DMS 273 treated with DMSO at 0.1 percent for 48 hours (cell line): ENCODE measurements around the gene ZNF606.

Source experiments
- DNase-seq: peaks from one replicate; lab custom pipeline; 2025; lab: John Stamatoyannopoulos, UW

ZNF606 gene

DNA sequence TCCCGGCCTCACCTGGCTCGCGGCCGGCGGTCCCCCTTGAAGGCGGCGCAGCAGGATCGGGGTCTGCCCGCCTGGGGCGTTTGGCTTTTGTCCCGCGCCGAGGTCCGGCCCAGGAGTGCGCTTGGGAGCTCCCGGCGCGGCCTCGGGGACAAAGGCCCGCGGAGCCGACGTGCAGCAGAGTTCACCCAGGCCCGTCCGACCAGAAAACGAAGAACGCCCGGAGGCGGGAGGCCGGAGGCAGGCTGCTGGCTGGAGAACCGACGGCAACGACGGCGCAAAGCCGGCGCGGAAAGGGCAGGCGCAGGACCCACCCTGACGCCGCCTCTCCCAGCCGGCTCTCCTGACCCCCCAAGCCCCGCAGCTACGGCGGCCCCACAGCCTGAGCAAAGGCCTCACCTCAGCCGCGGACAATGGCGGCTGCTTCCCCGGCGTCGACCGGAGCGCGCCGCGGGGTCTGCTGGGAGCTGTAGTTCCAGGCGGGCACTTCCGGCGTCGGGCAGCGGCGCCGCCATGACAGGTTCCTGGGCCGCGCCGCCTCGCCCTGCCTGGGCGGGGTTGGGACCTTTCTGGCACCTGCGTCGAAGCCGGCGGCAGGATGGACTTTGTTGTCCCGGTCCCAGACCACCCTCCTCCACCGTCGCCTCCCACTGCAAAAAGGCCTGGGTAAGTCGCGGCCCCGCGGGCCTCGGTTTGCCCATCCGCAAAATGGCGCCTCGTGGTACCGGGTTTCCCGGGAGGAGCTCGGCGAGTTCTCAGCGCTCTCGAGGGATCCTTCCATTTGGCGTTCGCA, at the start of gene ZNF606:
TSS of gene ZNF606 (minus strand) at position 437 of the 790 bp plus-strand sequence. CDS start 1,501 bp downstream, outside the sequence.
- DNase-seq: peak; percentile 41

DNA sequence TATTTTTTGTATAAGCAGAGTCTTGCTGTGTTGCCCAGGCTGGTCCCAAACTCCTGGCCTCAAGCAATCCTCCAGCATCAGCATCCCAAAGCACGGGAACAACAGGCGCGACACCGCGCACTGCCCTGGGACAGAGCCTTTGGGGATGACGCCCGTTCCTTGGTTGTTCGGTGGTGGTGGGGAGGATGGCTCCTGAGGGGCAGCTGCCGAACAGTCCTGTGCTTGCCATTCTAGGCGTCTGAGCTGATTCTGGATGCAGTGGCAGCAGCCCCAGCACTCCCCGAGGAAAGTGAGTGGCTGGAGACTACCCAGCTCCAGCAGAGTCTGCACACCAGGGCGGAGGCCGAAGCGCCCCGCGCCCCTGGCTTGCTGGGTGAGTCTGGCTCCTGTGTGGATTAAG, 49.6 kb upstream of the ZNF606 start:
- no peak for DNase-seq

DNA sequence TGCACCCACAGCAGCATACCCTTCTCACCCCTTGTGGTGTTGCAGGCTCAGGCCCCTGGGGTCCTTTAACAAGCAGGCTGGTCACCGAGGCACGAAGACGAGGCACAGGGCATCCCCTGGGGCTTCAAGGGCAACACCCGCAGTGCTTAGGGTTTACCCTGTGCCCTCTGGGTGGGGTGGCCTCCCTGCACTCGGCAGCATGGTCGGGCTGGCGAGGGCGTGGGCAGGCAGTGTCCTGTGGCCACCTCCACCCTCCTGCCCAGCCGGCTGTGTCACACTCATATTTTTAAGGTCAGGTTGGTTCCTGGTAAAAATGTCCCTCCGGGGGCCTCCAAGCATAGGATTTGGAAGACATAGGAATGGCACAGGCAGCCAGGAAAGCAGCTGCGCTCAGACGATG, 45.1 kb upstream of the ZNF606 start:
- DNase-seq: no peak

DNA sequence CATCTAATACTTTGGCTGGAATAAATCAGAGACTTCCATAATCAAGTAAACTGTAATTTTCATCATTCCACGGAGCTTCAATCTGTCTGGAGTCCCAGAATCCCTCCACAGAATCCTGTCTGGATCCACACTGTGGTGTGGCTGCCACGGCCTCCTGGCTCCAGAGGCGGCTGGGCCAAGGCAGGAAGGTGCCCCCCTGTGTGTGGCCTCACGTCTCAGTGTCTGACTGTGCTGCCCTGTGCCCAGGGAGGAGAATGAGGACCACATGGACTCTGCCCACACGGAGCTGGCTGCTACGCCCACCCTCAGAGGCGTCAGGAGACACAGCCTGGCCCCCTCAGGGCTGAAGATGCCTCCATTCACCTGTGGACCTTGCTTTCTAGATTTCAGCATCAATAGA, 44.2 kb upstream of the ZNF606 start:
- DNase-seq: no peak

DNA sequence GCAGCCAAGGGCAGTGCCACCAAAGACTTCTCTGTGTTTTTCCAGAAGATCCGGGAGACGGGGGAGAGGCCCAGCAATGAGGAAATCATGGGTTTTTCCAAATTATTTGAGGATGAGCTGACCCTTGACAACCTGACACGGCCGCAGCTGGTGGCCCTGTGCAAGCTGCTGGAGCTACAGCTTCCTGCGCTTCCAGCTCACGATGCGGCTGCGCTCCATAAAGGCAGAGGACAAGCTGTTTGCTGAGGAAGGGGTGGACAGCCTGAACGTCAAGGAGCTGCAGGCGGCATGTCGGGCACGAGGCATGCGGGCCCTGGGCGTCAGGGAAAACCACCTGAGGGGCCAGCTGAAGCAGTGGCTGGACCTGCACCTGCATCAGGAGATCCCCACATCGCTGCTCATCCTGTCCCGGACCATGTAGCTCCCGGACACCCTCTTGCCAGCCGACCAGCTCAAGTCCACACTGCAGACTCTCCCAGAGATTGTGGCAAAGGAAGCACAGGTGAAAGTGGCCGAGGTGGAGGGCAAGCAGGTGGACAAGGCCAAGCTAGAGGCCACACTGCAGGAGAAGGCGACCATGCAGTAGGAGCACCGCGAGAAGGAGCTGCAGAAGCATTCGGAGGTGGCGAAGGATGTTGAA, 42.9 kb upstream of the ZNF606 start:
- DNase-seq: no peak

DNA sequence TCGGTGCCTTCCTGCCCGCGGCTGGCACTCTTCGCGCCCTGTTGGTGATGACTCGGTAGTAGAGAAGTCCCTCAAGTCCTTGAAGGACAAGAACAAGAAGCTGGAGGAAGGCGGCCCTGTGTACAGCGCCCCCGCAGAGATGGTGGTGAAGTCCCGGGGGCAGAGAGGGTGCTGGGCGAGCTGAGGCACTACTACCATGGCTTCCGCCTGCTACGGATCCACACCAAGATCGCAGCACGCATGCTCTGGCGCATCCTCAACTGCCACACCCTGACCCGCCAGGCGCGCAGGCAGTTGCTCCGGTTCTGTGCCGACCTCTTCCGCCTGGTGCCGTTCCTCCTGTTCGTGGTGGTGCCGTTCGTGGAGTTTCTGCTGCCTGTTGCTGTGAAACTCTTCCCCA, 42.3 kb upstream of the ZNF606 start:
- no peak for DNase-seq

DNA sequence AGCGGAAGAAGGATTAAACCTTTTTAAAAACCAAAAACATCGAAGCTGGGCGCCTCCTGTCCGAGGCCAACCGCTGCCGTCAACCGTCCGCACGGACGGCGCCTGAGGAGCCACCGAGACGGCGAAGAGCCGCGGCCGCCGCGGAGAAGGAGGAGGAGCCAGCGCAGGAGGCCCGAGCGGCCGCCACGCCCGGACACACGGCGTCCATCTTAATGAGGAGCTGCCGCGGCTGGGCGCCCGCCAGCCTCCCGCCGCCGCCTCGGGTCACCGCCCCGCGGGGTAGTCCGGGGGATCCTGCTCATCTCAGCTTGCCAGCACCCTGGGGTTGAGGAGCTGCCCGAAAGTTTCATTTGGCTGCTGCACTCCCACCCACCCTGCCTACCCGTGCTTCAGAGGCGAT, 41.8 kb upstream of the ZNF606 start:
- no peak for DNase-seq

DNA sequence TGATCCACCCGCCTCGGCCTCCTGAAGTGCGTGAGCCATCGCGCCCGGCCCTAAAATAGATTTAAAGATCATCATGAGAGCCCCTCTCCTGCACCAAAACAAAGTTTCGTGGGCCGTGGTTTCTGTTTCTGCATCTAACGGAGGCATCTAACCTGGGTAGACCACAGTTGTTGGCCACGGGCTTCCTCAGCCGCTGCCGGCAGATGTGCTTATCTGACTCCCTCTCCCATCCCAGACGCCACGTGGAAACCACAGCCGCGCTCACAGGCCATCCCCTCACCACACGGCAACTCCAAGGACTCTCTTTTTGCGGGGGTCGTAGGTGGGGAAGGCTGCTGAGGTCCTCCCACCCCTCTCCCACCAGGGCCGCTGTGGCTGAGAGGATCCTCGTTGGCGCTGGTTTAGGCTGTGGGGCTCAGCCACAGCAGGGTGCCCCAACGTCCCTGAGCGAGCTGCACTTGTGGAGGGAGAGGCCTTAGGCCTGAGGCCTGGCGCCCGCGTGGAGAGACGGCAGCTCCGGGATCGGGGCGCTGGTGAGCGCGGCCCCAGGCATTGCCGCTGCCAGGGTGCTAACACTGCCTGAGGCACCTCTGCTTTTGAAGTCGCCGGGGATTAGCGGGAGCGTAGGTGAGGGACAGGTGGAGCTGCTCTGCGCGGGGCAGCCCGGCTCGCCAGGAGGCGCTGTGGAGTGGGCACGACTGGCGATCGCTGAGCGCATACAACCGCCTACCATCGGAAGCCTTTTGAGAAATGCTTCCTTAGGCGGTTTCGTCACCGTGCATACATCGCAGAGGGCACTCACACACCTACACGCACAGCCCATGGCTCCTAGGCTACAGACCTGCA, 40.1 kb upstream of the ZNF606 start:
- DNase-seq: no peak

DNA sequence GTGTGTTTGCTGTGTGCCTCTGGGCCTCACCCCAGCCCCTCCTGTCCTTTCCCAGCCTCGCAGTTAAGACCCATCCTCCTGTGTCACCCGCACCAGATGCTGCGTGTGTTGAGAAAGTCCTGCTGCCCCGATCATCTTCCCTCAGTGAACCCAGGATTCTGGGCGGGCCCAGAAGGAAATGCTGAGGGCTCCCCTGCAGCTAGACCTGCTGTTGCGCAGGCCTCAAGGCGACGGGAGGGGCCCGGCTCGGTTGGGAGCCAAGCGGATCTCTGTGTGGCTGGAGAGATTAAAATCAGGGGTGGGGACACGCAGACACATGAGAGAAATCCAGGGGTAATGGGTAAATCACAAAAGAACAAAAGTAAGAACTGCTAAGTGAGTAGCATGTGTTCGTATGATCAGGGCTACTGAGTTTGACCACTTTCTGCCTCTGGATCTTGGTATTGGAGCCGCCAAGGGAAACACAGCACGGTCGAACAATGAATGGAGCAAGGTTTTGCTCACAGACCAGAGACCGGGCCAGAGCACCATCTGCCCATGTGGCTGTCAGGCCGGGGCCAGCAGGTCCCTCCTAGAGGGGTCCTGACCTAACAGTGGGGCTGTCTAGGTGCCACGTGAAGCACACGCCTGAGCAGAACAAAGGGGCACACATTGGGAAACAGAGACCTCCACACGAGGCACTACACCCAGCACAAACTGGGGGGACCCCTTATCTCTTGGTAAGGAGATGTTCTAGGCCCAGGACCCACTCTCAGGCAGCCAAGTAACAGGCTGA, 38.3 kb upstream of the ZNF606 start:
- DNase-seq: no peak

DNA sequence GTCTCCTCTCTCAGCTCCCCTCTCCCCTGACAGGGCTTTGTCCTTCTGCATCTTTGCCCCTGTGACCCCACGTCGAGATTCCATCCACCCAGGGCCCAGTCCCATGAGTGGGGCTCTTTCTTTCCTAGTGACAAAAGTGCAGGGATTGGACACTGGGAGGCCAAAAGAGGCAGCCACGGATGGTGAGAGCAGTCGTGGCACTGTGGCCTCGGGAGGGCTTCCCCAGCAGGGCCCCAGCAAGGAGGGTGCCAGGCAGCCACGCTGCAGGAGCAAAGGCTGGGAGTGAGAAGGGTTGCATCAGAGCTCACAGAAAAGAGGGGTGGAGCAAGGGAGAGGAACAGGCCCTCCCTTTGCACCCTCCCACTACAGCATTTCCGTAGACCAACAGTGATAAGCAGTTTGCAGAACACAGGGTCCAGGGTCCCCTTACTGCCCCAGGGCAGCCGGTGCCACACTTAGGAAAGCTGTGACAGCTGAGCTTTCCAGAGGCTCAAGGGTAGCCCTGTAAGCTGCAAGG, 36.1 kb upstream of the ZNF606 start:
- DNase-seq: no peak

DNA sequence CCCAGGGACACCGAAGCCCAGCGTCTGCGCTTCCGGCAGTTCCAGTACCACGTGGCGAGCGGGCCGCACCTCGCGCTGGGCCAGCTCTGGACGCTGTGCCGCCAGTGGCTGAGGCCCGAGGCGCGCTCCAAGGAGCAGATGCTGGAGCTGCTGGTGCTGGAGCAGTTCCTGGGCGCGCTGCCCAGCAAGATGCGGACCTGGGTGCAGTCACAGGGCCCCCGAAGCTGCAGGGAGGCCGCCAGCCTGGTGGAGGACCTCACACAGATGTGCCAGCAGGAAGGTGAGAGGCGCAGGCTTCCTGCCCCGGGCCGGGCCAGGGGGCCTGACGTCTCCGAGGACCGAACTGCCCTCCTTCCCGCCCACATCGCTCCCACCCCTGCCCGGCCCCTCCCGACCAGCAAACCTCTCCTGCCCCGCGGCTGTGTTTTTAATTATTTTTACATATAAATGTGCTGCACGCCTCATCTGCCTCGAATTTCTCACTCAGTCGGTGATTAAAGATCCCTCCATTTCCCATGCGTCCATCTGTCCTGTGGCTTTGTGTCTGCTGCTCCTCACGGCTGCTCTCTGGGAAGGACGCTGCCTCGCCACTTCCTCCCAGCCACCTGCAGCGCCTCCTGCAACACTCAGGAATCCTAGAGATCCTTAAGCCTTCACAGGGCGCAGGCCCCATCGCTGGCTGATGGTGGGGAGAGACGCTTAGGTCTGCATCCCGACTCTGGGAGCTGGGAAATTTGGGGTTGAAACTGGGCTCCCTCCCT, 35.5 kb upstream of the ZNF606 start:
- DNase-seq: peak; percentile 20

DNA sequence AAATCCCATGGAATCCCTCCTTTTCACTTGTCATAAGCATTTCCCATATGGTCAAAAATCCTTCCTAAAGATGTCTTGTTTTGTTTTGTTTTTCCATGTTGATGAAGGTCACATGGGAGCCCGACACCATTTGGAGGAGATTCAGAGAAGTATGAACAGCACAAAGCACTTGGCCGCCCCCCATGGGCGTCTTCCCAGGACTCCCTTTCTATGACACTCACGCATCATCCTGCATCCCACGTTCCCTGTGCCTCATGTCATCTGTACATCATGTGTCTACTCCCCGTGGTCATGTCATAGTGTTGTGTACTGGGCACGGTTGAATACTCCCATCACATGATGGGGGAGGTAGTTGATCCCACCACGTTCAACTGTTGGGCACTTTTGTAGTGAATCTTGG, 33.2 kb upstream of the ZNF606 start:
- DNase-seq: no peak

DNA sequence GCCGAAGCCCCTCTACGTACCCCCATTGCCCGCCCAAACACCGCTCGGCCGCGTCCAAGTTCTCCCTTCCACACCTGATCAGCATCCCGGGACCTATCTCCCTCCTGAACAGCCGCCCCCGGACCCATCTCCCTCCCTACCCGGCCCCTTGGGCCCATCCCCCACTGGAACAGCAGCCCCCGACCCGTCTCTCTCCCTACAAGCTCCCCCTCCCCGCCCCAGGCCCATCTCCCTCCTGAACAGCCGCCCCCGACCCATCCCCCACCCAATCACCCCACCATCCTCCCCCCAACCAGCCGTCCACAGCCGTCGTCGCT, 31.8 kb upstream of the ZNF606 start:
- DNase-seq: no peak

DNA sequence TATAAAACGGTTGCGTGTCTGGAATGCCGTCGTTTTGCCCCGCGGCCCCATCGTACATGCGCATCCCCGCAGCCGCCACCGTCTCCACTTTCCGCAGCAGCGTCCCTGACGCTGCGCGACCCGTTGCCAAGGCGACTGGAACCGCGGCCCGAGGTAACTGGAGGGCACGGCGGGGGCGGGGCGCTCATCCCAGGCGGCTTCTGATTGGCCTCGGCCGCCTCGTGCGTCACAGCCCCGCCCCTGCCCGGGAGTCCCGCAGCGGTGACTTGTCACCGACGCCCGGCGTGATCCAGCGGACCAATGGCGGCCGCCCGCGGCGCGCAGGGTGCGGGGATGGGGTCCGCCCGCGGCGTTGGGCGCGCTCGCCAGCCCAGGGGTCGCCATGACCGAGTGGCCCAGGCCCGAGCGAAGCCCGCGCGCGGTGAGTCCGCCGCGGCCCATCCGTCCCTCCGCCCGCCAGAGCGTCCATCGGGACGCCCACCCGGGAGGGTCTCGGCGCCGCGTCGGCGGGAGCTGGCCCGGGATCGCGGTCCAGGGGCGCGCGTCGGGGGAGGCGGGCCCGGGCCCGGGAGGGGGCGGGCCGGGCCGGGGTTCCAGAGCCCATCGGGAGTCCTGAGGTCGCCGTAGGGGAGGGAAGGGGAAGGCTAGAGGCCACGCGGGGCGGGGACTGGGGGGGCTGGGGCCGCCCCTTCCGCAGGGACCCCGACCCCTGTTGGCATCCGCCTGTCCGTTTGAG, 31.3 kb upstream of the ZNF606 start, which contains the start of gene ZSCAN1:
TSS of gene ZSCAN1 (plus strand) at position 285 of the 736 bp plus-strand sequence. CDS start 3,812 bp downstream, outside the sequence.
- DNase-seq: peak; percentile 73

DNA sequence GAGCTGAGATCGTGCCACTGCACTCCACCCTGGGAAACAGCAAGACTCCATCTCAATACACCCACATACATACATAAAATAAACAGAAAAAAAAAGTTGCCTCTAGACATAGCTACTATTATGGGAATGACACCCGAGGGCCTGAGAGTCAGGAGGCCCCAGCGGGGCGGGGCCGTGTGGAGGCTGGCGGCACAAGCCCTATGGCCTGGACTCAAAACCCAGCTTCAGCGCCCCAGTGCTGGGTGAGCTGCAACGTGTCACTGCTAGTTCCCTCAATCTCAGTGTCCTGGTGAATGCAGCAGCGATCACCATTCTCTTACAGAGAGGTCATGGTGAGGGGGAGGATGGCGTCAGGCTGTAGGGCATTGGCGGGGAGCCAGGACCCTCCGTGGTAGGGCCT, 22.0 kb upstream of the ZNF606 start:
- DNase-seq: no peak

DNA sequence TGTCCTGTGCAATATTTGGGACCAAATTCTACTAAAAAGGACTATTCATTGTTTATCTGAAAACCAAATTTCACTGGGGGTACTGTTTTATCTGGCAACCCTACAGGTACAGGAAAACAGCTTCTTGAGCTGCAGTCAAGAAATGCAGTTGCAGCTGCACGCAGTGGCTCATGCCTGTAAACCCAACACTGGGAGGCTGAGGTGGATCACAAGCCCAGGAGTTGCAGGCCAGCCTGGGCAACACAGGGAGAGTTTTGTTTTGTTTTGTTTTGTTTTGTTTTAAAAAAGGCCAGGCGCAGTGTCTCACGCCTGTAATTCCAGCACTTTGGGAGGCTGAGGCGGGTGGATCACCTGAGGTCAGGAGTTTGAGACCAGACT, 19.7 kb upstream of the ZNF606 start:
- DNase-seq: no peak

DNA sequence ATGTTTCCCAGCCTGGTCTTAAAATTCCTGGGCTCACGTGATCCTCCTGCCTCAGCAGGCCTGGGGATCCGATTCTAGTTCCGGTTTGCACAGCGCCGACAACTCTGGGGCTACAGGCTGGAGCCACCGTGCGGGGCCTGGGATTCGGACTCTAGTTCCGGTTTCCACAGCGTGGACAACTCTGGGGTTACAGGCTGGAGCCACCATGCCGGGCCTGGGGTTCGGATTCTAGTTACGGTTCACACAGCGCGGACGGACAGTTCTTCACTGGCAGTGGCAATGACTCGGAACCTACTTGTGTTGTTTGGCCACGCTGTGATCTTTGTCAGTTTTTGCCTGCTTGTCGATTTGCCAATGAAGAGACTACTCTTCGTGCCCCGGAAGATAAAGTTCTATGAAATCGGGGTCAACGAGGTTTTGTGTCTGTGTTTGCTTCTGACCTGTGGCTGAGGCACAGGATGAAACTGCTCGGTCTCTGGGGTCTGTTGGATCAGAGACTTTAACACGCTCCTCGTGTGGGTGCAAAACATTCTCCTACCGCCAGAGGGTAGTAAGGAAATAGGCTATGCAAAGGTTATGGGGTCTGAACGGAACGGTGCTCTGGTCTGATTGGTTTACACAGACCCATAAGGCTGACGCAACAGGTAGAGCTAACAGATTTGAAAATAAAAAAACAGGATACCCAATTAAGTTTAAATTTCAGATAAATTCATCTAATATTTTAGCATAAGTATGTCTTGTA, 19.1 kb upstream of the ZNF606 start:
- DNase-seq: peak; percentile 20

DNA sequence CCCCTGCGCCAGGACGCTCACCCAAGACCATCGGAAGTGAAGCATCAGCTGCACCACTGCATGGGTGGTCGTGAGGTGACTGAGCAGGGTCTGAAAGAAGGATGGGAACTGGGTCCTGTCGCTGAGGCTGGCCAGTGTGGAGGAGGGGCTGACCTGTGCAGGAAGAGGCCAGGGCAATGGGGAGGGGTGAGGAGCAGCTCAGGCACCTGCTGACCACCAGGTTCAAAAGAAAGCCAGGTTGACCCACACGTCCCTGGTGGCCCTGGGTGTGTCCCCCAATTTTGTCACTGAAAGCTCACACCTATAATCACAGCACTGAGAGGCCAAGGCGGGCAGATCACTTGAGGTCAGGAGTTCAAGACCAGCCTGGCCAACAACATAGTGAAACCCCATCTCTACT, 17.5 kb upstream of the ZNF606 start:
- DNase-seq: no peak

DNA sequence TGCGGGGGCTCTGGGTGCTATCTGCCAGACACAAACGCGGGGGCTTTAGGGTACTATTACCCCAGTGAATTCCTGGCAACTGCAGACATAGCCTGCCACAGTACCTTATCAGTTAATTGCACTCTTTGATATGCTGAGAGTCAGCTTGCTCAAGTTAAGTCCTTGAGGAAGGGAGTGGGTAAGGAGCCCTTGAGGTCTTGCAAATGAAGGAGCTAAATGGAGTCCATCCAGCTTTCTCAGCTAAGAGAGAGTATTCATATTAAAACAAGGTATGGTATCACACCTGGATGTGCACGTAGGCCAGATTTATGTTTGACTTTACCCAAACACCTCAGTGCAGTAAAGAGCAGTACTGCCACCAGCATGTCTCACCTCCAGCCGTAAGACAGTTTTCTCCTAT, 11.5 kb upstream of the ZNF606 start:
- DNase-seq: no peak

DNA sequence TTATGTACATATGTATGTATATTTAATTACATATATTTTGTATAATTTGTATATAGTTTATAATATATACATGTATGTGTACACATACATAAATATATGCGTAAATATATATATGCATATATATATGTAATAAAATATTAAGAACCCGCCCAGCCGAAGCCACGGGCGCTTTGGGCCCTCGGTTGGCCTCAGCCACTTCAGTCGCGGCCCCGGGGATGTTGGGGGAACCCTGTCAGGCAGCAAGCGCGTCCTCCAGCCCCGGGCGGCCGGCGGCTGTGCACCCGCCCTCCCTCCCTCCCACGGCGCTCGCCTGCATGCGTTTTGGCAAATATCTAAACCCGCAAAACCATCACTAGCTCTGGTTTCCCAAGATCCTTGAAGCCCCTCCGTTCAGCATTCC, 7.9 kb upstream of the ZNF606 start:
- DNase-seq: no peak
